ENCODE results near the gene ALG10B.
"Not testable (repeated sequence)": the region's sequence is repeated elsewhere in the genome, so short reads cannot be mapped to it uniquely, and the experiment has no call there.

Gene ALG10B, protein sequence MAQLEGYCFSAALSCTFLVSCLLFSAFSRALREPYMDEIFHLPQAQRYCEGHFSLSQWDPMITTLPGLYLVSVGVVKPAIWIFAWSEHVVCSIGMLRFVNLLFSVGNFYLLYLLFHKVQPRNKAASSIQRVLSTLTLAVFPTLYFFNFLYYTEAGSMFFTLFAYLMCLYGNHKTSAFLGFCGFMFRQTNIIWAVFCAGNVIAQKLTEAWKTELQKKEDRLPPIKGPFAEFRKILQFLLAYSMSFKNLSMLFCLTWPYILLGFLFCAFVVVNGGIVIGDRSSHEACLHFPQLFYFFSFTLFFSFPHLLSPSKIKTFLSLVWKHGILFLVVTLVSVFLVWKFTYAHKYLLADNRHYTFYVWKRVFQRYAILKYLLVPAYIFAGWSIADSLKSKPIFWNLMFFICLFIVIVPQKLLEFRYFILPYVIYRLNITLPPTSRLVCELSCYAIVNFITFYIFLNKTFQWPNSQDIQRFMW

GRCh38 chr12:38316391-38317129, at the start of gene ALG10B:
TSS of gene ALG10B (plus strand) at chr12:38316774. CDS start at chr12:38316894, 120 bp downstream.
- FAIRE-seq: peak; percentile 95

DNA sequence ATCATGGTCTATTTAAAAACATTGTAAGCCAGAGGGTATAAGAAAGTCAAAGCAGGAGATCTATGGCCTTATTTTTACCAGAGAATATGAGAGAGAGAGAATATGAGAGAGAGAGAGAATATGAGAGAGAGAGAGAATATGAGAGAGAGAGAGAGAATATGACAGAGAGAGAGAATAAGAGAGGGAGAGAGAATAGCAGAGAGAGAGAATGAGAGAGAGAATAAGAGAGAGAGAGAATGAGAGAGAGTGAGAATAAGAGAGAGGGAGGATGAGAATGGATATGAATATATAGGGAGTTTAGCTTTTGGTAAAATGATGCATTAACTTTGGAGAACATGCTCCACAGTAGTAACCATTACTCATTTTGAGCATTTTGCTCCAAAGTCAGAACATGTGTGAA, 48.0 kb upstream of the ALG10B start:
- no peak for FAIRE-seq

DNA sequence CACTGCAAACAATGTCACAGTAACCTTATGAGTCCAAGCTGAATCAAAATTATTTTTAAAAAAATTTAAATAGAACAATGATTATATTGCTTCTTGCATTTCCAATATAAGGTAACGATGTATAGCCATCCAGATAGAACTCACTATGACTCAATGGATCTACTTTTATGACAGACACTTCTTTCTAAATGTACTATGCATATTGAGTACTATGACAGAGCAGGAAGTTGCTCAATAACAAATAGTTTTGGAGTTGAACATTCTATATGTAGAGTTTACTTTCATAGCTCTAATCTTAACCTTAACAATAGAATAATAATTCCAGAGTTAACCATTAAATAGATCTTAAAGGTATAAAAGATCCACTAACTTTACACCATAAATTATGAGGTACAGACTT, 46.7 kb upstream of the ALG10B start:
- FAIRE-seq: no peak

- no peak for FAIRE-seq
Measured at GRCh38 chr12:38279756-38280155, 36.8 kb upstream of the ALG10B start.

DNA sequence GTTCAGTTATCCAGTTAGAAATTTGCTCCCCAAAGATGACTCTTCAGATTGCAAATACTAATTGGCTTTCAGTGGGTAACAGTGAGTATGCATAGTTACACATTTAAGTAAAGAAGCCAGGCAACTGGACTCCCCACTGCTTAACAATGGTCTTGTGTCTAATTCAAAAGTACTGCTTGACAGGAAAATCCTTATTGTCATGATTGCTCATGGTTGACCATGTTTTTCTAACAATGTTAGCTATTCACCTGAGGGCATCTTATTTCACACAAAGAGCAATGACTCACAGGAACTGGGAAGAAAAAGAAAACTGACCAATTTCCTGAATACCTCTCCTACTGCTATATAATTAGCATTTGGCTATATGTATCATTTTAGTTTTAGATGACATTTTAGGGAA, 33.7 kb upstream of the ALG10B start:
- no peak for FAIRE-seq

- FAIRE-seq: no peak
Measured at GRCh38 chr12:38289396-38289795, 27.2 kb upstream of the ALG10B start.

GRCh38 chr12:38291160-38291559, 25.4 kb upstream of the ALG10B start:
- no peak for FAIRE-seq

- not testable (repeated sequence) for FAIRE-seq
Measured at GRCh38 chr12:38302972-38303371, 13.6 kb upstream of the ALG10B start.

DNA sequence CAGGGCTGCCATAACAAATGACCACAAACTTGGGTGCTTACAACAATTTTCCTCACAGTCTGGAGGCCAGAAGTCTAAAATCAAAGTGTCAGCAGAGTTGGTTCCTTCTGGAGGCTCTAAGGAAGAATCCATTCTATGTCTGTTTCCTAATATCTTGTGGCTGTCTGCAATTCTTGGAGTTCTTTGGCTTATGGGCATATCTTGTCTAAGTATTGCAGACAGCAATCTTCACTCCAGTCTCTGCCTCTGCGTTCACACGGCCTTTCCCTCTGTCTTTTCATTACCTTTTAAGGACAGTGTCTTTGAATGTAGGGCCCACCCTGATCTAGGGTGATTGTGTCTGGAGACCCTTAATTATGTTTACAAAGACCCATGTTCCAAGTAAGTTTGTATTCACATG, 5.4 kb downstream of the ALG10B start:
- not testable (repeated sequence) for FAIRE-seq

- FAIRE-seq: no peak
Measured at GRCh38 chr12:38324912-38325311, 8.3 kb downstream of the ALG10B start.

GRCh38 chr12:38327356-38327755, 10.8 kb downstream of the ALG10B start:
- no peak for FAIRE-seq

- FAIRE-seq: peak; percentile 97
Measured at GRCh38 chr12:38328306-38328895, 11.8 kb downstream of the ALG10B start.

DNA sequence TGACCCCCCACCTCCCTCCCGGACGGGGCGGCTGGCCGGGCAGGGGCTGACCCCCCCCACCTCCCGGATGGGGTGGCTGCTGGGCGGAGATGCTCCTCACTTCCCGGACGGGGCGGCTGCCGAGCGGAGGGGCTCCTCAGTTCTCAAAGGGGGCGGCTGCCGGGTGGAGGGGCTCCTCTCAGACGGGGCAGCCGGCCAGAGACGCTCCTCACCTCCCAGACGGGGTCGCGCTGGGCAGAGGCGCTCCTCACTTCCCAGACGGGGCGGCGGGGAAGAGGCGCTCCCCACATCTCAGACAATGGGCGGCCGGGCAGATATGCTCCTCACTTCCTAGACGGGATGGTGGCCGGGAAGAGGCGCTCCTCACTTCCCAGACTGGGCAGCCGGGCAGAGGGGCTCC, 13.8 kb downstream of the ALG10B start:
- not testable (repeated sequence) for FAIRE-seq

DNA sequence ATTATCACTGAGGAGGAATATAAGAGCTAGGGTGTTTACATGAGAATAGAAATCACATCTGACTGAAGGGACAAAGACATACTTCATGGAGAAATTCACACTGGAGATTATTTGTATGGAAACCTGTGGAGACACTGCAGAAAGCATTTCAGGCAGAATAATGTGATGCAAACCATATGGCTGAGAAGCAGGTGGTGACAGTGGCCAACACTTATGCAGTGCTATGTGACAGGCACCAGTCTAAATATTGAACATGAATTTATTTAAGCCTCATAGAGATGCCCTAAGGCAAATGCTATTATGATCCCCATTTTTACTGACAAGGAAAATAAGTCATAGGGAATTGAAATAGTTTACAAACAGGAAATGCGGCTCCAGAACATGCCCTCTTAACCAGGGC, 16.2 kb downstream of the ALG10B start:
- FAIRE-seq: no peak

- FAIRE-seq: no peak
Measured at GRCh38 chr12:38342444-38342843, 25.9 kb downstream of the ALG10B start.

DNA sequence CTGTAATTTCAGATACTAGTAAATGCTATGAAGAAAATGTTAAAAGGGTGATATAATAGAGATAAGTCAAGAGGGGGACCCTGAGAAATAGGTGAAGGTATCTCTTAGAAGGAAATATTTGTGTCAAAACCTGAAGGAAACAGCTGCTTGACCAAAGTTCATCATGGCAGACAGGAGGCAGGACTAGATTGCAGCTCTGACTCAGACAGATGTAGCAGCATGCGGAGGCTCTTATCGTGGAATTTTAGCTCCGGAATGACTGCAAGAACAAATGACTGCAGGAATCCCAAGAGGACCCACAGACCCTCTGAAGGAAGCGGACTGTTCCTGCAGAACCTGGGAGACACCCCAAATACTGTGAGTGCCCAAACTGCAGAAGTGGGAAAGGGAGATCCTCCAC, 26.7 kb downstream of the ALG10B start:
- not testable (repeated sequence) for FAIRE-seq

DNA sequence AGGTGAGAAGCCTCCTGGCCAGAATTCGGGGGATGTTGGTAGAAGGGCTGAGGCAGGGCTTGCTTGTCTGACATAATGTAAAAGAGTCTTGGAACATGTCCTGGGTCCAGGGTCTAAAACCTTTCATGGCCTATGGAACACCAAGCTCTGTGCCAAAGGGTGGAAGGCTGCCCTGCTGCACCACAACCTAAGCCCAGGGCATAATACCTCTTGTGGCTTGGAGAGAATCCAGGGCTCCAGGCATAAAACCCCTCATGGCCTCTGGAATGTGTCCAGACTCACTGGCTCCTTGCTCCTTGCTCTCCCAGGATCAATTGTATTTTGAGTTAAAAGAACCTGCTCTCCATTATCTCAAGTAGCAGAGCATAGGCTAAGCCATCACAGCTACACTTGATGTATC, 27.3 kb downstream of the ALG10B start:
- FAIRE-seq: not testable (repeated sequence)

- no peak for FAIRE-seq
Measured at GRCh38 chr12:38350342-38351174, 34.0 kb downstream of the ALG10B start.

GRCh38 chr12:38351175-38351508, 34.6 kb downstream of the ALG10B start:
- FAIRE-seq: not testable (repeated sequence)

DNA sequence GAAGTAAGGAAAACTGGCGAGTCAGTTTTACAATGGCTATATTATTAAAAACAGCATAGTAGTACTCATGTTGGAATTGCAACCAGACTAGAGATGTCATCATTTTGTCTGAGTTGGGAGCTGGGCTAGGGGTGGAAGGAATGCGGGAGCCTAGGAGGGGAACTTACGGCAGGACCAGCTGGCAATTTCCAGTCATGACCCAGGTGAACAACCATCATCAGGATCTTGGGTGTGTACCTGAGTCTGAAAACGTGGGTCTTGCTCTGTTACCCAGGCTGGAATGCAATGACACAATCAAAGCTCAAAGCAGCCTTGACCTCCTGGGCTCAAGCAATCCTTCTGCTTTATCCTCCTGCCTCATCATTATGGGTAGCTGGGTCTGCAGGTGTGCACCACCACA, 50.9 kb downstream of the ALG10B start:
- FAIRE-seq: no peak

DNA sequence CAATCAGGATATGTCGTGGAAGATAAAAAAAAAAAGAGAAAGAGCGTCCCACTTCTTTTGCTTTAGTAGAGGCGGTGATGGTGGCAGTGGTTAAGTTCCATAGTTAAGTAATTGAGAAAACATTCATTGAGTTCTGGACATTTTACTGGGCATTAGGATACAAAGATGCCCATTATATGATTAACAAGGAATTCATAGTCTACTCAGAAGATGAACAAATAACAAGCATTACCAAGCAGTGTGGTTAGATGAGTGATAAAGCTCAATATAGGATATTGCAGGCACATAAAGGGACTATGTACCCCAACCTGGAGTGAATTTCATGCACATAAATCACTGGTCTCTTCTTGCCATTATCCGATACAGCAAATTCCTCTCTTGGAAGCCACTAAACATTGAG, 53.7 kb downstream of the ALG10B start:
- FAIRE-seq: no peak

DNA sequence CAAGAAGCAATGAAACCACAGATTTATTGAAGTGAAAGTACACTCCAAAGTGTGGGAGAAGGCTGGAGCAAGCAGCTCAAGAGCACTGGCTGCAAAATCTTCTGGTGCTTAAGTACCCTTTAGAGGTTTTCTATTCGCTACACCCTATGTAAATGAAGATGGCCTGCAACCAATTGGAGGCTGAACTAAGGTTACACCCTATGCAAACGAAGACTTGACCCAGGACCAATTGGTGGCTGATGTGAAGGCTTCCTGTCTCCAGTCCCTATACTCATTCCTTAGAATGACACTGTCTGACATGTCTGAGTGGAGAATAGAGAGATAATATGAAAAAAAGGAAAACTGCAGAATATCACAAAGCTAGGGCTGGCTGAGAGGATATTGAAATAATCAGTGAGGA, 57.2 kb downstream of the ALG10B start:
- no peak for FAIRE-seq

- FAIRE-seq: no peak
Measured at GRCh38 chr12:38374751-38375150, 58.2 kb downstream of the ALG10B start.
